GM19463 (cell line): ENCODE data around the gene OR4K2.
"Not testable (repeated sequence)": the region's sequence is repeated elsewhere in the genome, so short reads cannot be mapped to it uniquely, and the experiment has no call there.

Experiments
- ATAC-seq: cut with Tn5 transposase; IDR thresholded peaks from one replicate; pipeline ENCODE4 v1.9.1; 2021; ENCODE audit warnings: mild to moderate bottlenecking, moderate library complexity; ENCODE audit not compliant: unreplicated experiment

Gene OR4K2, protein sequence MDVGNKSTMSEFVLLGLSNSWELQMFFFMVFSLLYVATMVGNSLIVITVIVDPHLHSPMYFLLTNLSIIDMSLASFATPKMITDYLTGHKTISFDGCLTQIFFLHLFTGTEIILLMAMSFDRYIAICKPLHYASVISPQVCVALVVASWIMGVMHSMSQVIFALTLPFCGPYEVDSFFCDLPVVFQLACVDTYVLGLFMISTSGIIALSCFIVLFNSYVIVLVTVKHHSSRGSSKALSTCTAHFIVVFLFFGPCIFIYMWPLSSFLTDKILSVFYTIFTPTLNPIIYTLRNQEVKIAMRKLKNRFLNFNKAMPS

DNA sequence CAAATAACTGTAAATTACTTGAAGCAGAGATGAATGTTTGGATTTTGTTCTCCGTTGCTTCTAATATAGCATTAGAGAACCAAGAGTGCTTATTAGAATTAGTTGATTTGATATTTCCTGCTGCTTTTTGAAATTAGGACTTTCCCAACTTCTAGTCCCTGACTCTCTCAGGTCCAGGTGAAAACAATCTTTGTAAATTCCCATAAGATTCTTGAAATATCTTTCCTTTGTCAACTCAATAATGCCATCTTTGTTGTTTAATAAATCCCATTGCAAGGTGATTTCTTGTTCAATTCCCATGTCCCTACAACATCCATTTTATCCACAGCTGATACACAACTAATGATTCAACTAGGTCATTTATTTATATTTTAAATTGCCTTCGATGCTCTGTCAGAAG is at the start of gene OR4K2:
Gene OR4K2 (plus strand): TSS at position 301 of the 400 bp plus-strand sequence. CDS start 1,126 bp downstream, outside the sequence.
- ATAC-seq = no peak

DNA sequence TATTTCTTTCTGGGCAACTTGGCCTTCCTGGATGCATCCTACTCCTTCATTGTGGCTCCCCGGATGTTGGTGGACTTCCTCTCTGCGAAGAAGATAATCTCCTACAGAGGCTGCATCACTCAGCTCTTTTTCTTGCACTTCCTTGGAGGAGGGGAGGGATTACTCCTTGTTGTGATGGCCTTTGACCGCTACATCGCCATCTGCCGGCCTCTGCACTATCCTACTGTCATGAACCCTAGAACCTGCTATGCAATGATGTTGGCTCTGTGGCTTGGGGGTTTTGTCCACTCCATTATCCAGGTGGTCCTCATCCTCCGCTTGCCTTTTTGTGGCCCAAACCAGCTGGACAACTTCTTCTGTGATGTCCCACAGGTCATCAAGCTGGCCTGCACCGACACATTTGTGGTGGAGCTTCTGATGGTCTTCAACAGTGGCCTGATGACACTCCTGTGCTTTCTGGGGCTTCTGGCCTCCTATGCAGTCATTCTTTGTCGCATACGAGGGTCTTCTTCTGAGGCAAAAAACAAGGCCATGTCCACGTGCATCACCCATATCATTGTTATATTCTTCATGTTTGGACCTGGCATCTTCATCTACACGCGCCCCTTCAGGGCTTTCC is 47.2 kb upstream of the OR4K2 start:
- ATAC-seq = not testable (repeated sequence)

- ATAC-seq = no peak
These were observed 46.6 kb upstream of the OR4K2 start for GRCh38 chr14:19828314-19828713.

GRCh38 chr14:19834203-19834848 is 40.6 kb upstream of the OR4K2 start:
- ATAC-seq = not testable (repeated sequence)

- ATAC-seq = no peak
These were observed 36.5 kb upstream of the OR4K2 start for GRCh38 chr14:19838433-19838832.

DNA sequence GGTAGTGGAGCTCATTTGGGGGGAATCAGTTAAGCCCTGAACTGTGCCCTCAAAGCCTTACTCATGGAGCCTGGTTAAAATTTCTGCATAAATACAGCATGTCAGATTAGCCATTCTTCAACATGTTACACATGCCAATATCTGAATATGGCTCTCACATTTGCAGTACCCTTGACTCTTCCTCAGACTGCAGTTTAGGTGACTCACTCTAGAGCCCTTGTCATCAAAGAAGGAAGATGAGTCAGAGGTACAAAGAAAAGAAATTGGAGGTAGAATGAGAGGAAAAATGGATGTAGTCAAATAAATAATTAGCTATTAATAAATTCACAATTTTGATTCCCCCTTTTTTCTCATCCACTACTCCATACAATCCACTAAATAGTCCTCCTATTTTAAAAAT is 23.6 kb upstream of the OR4K2 start:
- ATAC-seq = no peak

GRCh38 chr14:19866061-19866669 is 8.8 kb upstream of the OR4K2 start:
- ATAC-seq = not testable (repeated sequence)

- ATAC-seq = no peak
These were observed 1.8 kb upstream of the OR4K2 start for GRCh38 chr14:19873178-19873577.

GRCh38 chr14:19878029-19878642 is 3.2 kb downstream of the OR4K2 start:
- ATAC-seq = no peak

GRCh38 chr14:19895282-19895681 is 20.3 kb downstream of the OR4K2 start:
- ATAC-seq = no peak

DNA sequence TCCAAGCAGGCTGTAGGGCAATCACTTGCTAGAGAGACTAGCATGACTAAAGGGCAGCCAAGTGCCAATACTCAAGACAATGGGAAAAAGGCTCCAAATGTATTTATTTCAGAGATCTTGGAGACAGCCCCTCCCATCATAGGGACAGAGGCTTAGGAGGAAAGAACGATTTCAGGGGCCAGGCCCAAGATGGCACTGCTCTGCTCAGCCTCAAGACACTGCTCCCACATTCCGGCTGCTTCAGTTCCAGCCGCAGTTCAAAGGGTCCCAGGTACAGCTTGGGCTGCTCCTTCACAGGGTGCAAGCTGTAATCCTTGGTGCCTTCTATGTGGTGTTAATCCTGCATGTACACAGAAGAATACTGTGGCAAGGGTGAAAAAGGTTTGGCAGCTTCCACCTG is 26.1 kb downstream of the OR4K2 start:
- no peak for ATAC-seq

DNA sequence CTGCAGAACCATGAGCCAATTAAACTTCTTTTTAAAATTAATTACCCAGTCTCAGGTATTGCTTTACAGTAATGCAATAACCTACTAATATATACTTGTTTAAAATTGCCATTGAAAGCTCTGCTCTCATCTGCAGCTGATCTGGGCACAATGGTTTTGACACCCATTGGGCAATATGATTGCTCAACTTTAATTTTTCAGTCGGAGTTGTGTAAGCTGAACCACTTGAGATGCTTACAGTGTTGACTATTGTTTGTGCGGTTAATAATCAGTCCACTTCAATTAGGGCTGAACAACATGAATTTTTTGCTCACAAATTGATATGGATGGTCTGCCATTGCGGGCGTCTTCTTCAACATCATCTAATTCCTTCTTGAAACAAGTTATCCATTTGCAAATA is 27.5 kb downstream of the OR4K2 start:
- no peak for ATAC-seq

DNA sequence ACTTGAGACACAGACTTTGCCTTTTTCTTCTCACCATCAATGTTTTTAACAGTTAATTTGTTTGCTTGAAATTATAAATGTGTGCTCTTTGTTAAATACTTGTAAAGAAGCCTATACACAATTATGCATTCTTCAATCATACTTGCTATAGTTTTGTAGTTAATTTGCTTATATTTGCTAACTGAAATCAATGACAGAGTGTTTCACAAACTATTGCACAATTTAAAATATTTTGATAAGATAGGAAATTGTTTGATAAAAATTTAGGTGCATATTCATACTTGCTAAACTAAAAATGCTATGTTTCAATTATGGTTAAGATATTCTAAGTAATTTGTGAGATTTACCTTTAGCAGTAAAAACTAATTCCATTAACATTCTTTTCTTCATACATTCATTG is 31.7 kb downstream of the OR4K2 start:
- ATAC-seq = no peak

- no peak for ATAC-seq
These were observed 36.2 kb downstream of the OR4K2 start for GRCh38 chr14:19911114-19911513.

GRCh38 chr14:19917243-19917642 is 42.3 kb downstream of the OR4K2 start:
- ATAC-seq = no peak

DNA sequence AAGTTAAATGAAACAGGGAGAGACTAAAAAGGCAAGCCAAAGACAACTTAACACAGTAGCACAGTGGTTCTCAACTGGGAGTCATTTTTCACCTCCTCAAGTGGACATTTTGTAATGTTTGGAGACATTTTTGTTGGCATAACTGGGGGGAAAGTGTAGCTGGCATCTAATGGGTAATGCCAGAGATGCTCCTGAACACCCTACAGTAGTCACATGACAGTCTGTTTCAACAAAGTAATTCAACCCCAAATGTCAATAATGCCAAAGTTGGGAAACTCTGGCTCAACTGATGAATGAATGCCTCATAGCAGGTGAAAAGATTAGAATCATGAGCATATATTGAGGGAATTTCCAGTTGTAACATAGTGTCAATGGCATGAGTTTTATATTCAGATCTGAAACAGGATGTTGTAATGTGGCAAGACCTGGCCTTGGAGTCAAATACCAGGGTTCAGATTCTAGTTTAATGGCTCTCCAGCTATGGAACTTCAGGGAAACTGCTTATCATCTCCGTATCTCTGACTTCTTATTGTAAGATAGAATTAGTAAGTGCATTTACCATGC is 43.1 kb downstream of the OR4K2 start:
- no peak for ATAC-seq

DNA sequence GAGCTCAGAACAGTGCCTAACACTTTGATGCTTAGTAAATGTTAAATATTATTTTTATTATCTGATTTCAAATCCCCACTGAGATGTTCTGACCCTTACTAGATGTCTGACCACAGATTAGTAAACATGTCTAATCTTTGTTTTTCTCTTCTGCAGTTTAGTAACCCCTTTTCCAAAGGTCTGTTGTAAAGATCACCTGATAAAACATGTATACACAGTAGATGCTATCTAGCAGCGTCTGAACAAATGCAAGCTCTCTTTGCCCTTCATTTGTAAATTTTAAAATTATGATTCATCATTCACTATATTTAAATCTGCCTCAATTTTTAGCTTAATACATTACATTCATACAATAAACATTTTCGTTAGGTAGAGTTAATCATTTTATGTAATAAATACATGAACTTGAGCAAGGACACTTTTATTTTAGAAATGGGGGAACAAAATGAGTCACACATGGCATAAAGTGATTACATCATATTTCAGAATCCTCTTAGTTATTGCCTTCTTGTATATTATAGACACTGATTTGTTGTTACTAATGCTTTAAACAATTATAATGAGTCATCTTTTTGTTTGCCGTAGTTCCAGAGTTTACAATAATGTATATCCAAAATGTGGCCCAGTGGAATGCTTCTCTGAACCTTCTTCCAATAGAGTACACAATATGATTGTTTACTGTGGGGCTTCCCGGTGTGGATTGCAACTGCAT is 43.8 kb downstream of the OR4K2 start:
- no peak for ATAC-seq

- ATAC-seq = no peak
These were observed 45.2 kb downstream of the OR4K2 start, which contains the start of gene OR4K5 for GRCh38 chr14:19920021-19920657. TSS of gene OR4K5 (plus strand) at chr14:19920607. CDS start at chr14:19920607, 0 bp downstream.

DNA sequence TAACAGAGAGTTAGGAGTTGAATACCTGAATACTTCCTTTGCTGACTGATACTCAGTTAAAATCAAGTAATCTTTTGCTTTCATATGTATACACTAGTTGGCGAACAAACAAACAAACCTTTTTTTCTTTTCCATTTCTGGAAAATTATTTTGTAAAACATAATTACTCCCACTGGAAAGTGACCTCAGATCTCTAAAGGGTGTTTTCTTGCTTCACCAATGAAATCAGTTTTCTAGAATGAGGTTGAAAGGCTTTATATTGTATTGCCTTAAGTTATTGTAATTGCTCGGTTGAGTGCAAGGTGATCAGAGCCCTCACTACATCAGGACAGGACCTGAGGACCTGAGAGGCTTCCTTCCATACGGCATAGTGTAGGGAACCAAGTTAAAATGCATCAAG is 55.7 kb downstream of the OR4K2 start, which contains the start of gene OR4K1:
Gene OR4K1 (plus strand): TSS at position 301 of the 400 bp plus-strand sequence. CDS start 4,750 bp downstream, outside the sequence.
- no peak for ATAC-seq
